Immature natural killer cell (primary cell): ENCODE data around the gene SPINT3. TPM values are rescaled to one million over a fixed set of nuclear protein-coding genes. Genes with fewer than 3 reads are reported as not detected.

Source experiments
- DNase-seq, 3 donors: peaks; one replicate each; pipeline ENCODE4 v3.0.0; 2022; ENCODE audit warnings: mixed read lengths in 1 of 3
- H3K27ac Mint-ChIP-seq, 6 donors: one replicate each; pipeline ENCODE4 v1.8.0; 2020; ENCODE audit warnings: mixed read lengths in 6 of 6, mild to moderate bottlenecking in 5 of 6, inconsistent platforms in 4 of 6, moderate library complexity in 3 of 6
- H3K27me3 Mint-ChIP-seq, 3 donors: one replicate each; pipeline ENCODE4 v1.8.0; 2020 to 2021; ENCODE audit warnings: low read depth in 3 of 3, mild to moderate bottlenecking in 3 of 3, mixed read lengths in 3 of 3, moderate library complexity in 3 of 3, inconsistent platforms in 1 of 3
- H3K36me3 Mint-ChIP-seq, 3 donors: one replicate each; pipeline ENCODE4 v1.8.0; 2020; ENCODE audit warnings: mixed read lengths in 3 of 3, inconsistent platforms in 2 of 3, mild to moderate bottlenecking in 2 of 3
- H3K4me1 Mint-ChIP-seq, 2 donors: one replicate each; pipeline ENCODE4 v1.8.0; 2020; ENCODE audit warnings: inconsistent platforms in 2 of 2, mild to moderate bottlenecking in 2 of 2, mixed read lengths in 2 of 2, moderate library complexity in 1 of 2
- H3K4me3 Mint-ChIP-seq, 5 donors: one replicate each; pipeline ENCODE4 v1.8.0; 2020; ENCODE audit warnings: mild to moderate bottlenecking in 5 of 5, mixed read lengths in 5 of 5, inconsistent platforms in 3 of 5, moderate library complexity in 3 of 5
- H3K9me3 Mint-ChIP-seq, 6 donors: one replicate each; pipeline ENCODE4 v1.8.0; 2020; ENCODE audit warnings: mild to moderate bottlenecking in 6 of 6, mixed read lengths in 6 of 6, inconsistent platforms in 4 of 6, moderate library complexity in 3 of 6
- polyA plus RNA-seq, 3 donors: library from polyadenylated mRNA; unstranded; fragments of 300-500 nt; fragmentation: Illumina TruSeq; gene quantifications; one replicate each; pipeline ENCODE4 v1.2.3, GENCODE V29; 2021

Gene SPINT3
- polyA plus RNA-seq, 3 donors from 2014 or later = not detected

GRCh38 chr20:45462711-45463509 lies 52.5 kb downstream of the SPINT3 start:
- no peaks in the 10 kb centered on the region for H3K4me1 Mint-ChIP-seq
- no peak for DNase-seq
- H3K9me3 Mint-ChIP-seq = no peaks in the 10 kb centered on the region
- H3K4me3 Mint-ChIP-seq = no peak overlapping the region
- H3K27ac Mint-ChIP-seq = no peak overlapping the region
- H3K36me3 Mint-ChIP-seq = no peaks in the 10 kb centered on the region
- peaks cover 0 to 9% (median 0%) of the 10 kb centered on the region in 3 donors for H3K27me3 Mint-ChIP-seq

Other genes with a start within 250 kb of the SPINT3 start
- gene RBPJL, start 208.8 kb downstream of the SPINT3 start, polyA plus RNA-seq = not detected
- gene MATN4, start 207.3 kb downstream of the SPINT3 start, polyA plus RNA-seq = not detected
- under 1 TPM in 2 of 3 donors, not detected in 1; 0.56 to 0.69 TPM for gene SDC4, start 167.2 kb downstream of the SPINT3 start, polyA plus RNA-seq
- gene SYS1, start 152.5 kb downstream of the SPINT3 start, polyA plus RNA-seq = 10 to 100 TPM; 32.6 to 52.4 (median 47.1) TPM
- under 1 TPM in 2 of 3 donors, not detected in 1; 0.09 to 0.22 TPM for gene TP53TG5, start 137.3 kb downstream of the SPINT3 start, polyA plus RNA-seq
- 10 to 100 TPM; 11.0 to 24.5 (median 18.0) TPM for gene DBNDD2, start 107.3 kb downstream of the SPINT3 start, polyA plus RNA-seq
- 100 to 1,000 TPM; 105 to 190 (median 164) TPM for gene PIGT, start 99.5 kb downstream of the SPINT3 start, polyA plus RNA-seq
- gene WFDC2, start 45.9 kb downstream of the SPINT3 start, polyA plus RNA-seq = not detected
- gene WFDC6, start 23.9 kb upstream of the SPINT3 start, polyA plus RNA-seq = not detected
- not detected for gene EPPIN, start 31.8 kb upstream of the SPINT3 start, polyA plus RNA-seq
- not detected for gene WFDC8, start 63.7 kb upstream of the SPINT3 start, polyA plus RNA-seq
- not detected for gene WFDC10A, start 114.1 kb upstream of the SPINT3 start, polyA plus RNA-seq
- gene WFDC9, start 115.7 kb upstream of the SPINT3 start, polyA plus RNA-seq = not detected
- gene WFDC11, start 154.6 kb upstream of the SPINT3 start, polyA plus RNA-seq = not detected
- not detected for gene WFDC13, start 186.4 kb upstream of the SPINT3 start, polyA plus RNA-seq
- not detected for gene WFDC10B, start 189.4 kb upstream of the SPINT3 start, polyA plus RNA-seq
- not detected for gene SPINT4, start 206.7 kb upstream of the SPINT3 start, polyA plus RNA-seq